AML-193 (cell line): ENCODE measurements around the gene MARF1.
"Not testable (repeated sequence)": the region's sequence is repeated elsewhere in the genome, so short reads cannot be mapped to it uniquely, and the experiment has no call there.

Experiments
- DNase-seq, 2 experiments: peaks; one replicate each; lab custom pipeline; 2025; lab: John Stamatoyannopoulos, UW

The MARF1 gene

DNA sequence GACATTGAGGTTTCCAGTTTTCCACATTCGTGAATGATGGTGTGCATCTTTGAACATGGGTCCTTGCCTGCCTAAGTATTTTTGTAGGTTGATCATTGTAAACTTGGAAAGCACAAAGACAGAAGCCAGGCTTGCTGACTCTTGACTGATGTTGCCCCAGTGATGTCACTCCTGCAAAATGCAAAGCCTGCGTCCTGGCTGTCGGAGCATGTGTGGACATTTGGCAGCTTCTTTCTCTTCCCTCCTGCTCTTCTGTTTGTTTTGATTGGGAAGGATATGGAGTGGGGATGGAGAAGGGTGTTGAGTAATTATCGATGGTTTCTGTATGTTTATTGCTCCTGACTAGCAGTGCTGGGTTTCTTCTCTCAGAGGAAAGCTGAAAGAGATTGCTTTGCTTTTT lies 10.3 kb upstream of the MARF1 start:
- DNase-seq: no peak

DNA sequence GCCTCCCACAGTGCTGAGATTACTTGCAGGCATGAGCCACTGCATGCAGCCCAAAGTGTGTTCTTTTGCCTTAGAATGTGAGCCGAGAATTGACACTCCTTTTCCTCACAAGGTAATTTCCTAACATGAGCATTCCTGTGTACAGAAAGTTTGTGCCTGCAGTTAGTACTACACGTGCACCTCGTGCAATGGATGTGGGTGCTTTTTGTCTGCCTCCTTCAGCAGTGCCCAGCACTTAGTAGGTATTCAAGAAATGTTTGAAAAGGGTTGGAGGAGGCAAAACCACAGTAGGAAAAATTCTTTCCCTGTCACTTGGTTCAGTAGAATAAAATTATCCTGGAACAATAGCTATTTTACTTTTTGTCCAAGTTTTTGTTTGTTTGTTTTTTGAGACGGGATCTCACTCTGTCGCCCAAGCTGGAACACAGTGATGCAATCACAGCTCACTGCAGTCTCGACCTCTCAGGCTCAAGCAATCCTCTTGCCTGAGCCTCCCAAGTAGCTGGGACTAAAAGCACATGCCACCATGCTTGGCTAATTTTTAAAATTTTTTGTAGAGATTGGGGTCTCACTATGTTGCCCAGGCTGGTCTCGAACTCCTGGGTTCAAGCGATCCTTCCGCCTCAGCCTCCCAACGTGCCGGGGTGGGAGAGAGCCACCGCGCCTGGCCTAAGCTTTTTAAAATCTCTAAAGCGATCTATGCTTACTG lies 9.5 kb upstream of the MARF1 start:
- no peak for DNase-seq

DNA sequence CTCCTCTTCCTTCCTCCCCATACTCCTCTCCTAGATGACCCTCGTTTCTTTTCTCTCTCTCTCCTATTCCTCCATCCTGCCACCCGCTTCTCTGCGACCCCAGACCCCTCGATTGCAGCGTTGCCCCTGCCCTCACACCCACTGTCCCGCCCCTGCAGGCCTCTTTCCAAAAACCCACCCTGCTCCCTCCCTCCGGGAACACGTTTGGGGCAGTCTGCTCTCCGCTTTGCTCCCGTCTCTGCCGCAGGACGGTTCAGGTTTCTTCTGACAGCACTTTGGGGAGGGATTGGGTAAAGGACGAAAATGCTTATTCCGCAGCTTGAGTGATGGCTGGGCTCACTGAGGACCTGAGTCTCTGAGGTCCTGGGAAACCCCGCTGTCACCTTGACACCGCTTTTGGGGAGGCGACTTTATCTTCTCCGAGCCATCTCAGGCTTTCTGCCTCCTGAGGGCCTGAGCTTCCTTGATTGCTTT lies 7.8 kb upstream of the MARF1 start:
- no peak for DNase-seq

DNA sequence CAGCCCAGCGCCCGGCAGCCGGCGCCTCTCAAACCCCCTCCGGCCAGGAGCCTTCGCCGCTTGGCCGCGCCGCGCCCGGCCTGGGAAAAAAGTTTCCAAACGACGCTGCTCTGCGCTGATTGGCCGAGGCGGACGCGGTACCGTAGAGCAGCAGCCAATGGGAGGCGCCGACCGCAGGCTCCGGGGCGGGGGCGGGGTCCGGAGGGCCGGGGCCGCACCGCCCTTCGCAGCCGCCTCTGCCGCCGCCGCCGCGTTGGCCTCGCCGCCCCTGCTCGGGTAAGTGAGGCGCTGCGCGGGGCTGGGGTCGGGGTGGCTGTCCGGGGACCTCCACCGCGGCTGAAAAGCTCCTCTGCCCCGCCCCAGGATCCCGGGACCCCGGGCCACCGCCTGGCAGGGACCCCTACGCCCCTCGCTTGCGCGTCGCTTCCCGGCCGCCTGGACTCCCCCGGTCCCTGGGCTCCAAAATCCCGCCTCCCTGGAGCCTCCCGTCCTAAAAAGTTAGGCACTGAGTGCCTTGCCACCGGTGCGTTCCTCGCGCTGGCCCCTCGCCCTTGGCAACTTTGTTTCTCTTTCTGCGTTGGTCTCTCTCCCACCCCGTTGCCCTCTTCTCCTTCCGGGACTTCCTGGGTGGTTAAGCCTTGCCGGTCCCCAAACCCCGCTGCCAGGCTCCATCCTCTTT lies 7.2 kb upstream of the MARF1 start, which contains the start of gene NDE1:
Gene NDE1, plus strand, starts transcription at position 227 of the 679 bp plus-strand sequence. CDS start 14,534 bp downstream, outside the sequence.
- DNase-seq: peak; percentile 87 to 89

DNA sequence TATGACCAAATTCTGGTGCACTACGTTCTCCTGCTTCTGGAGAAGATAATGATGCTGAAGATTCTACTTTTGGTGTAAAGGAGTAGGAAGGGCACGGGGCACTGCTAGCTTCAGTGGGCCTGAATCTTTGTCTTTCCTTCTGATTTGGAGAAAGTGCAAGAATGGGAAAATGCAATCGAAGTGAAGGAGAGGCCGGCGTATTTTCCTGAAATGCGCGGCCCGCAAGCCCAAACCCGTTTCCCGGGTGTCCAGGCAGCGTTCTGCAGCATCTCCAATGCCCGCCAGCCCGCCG lies 6.7 kb upstream of the MARF1 start:
- no peak for DNase-seq

DNA sequence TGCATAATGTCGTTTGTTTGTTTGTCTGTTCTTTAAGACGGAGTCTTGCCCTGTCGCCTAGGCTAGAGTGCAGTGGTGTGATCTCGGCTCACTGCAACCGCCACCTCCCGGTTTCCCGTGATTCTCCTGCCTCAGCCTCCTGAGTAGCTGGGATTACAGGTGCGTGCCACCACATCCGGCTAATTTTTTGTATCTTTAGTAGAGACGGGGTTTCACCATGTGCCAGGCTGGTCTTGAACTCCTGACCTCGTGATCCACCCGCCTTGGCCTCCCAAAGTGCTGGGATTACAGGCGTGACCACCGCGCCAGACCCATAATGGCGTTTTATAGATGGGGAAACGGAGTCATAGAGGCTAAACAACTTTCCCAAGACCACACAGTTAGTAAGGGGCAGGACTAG lies 6.4 kb upstream of the MARF1 start:
- DNase-seq: not testable (repeated sequence)

DNA sequence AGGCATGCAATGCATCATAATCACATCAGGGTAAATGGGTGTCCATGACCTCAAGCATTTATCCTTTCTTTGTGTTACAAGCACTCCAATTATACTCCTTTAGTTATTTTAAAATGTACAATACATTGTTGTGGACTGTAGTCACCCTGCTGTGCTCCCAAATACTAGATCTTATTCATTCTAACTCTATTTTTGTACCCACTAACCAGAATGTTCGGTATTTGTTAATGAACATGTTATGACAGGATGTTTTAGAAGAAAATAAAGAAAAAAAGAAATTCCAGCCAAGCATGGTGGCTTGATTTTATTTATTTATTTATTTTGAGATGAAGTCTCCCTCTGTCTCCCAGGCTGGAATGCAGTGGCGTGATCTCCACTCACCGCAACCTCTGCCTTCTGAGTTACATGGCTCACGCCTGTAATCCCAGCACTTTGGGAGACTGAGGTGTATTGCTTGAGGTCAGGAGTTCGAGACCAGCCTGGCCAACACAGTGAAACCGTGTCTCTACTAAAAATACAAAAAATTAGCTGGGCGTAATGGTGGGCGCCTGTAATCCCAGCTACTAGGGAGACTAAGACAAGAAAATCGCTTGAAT lies 5.3 kb upstream of the MARF1 start:
- no peak for DNase-seq

DNA sequence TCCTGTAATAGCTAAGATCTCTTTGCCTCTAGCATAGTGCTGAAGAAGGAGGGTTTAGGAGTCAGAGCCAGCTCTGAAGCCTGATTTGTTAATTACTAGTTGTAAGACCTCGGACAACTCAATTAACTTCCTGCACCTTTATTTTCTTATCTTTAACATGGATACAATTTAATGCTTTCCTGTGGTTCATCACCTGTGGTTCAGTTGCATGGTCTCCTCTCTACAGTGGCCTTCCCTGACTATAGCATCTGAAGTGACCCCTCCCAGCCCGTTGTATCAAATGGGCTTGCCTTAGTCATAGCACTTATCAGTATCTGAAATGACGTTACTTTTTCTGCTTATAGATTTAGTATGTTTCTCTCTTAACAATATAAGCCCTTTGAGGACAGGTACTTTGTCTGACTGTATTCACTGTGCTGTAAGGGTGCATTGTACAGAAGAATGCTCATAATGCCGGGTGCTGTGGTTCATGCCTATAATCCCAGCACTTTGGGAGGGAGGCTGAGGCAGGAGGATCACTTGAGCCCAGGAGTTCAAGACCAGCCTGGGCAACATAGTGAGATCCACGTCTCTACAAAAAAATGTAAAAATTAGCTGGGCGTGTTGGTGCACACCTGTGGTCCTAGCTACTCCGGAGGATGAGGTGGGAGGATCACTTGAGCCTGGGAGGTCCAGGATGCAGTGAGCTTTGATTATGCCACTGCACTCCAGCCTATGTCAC lies 4.5 kb upstream of the MARF1 start:
- DNase-seq: no peak

DNA sequence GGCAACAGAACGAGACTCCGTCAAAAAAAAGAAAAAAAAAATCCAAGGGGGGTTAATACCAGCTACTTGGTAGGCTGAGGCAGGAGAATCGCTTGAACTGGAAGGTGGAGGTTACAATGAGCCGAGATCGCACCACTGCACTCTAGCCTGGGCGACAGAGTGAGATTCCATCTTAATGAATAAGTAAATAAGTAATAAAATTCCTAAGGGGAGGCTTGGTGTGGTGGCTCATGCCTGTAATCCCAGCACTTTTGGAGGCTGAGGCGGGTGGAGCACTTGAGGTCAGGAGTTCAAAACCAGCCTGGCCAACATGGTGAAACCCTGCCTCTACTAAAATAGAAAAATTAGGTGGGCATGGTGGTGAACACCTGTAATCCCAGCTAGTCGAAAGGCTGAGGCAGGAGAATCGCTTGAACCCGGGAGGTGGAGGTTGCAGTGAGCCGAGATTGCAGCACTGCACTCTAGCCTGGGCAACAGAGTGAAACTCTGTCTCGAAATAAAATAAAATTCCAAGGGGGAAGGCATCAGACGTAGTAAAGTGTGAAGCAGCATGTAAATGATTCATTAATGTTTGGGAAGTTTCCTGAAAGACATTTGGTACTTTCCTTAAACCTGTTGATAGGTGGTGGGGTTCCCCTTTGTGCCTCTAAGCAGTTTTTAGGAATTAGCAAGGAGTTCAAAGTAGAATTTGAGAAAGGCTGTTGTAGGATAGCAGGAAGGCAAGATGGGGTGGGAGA lies 3.8 kb upstream of the MARF1 start:
- DNase-seq: not testable (repeated sequence)

DNA sequence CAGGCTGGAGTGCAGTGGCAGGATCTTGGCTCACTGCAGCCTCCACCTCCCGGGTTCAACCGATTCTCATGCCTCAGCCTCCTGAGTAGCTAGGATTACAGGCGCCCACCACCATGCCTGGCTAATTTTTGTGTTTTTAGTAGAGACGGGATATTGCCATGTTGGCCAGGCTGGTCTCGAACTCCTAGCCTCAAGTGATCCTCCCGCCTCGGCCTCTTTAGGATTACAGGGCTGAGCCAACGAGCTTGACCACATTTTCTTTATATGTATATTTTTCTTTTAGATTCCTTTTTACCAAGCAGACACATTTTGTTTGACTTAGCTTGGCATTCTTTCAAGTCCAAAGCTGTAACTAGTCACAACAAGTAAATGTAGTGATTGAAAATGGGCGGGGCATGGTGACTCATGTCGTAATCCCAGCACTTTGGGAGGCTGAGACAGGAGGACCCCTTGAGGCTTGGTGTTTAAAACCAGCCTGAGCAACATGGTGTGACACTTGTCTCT lies 2.1 kb upstream of the MARF1 start:
- not testable (repeated sequence) for DNase-seq

DNA sequence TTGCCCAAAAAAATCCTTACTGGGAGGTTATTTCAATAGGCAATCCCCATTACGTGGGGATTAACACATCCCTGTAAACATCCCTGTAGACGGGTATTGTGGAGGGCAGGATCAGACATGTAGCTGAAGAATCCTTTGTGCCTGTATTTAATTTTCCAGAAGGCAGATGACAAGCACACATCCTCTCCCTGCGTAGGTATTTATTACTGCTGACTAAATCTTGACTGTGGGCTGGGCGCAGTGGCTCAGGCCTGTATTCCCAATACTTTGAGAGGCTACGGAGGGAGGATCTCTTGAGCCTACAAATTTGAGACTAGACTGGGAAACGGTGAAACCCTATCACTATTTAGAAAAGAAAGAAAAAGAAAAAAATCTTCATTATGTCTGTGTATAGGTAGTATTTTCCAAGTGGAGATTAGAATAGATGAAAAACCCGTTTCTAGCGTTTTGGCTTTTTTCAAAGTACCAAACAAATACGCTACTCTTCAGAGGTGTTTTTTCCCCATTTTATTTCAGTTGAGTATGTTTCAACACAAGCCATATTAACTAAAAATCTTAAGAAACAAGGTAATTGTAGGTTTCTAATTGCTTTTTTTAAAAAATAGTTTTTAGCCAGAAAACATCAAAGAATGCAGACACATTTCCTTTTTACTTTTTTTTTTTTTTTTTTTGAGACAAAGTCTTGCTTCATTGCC lies 1.5 kb upstream of the MARF1 start:
- DNase-seq: no peak

DNA sequence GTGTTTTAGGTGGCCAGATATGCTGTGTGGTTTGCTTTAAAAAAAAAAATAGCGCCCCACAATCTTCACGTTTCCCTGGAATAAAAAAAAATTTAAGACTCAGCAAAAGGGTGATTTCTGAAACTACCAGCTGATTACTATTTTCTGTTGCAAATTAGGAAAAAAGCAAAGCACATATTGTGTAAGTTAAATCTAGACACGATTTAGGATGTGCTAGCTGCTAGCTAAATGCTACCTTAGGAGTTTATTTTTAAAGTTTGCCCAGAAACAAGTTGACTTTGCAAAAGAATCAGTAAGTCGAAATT lies 944 bp upstream of the MARF1 start:
- DNase-seq: no peak

DNA sequence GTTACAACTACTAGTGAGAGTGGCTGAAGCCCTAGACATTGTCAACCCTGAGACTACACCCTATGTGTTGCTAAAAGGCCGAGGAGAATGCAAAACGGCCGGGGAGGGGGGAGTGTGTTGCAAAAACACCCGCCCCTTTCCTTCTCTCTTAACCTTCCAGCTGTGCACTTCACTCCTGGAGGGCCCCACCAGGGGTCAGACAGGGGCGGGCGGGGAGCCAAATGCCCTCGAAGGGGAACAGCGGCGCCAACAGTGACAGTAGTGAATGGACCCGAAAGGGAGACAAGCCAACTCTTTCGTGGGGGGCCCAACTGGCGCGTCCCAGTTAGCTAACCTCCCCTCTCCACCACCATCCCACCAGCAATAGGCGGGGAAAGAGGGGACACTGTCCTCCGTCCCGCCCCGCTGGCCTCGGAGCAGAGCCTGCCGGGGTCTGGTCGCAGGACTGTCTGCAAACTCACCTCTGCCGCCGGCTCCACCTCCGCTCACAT lies 352 bp downstream of the MARF1 start:
- DNase-seq: peak; percentile 56 to 64

DNA sequence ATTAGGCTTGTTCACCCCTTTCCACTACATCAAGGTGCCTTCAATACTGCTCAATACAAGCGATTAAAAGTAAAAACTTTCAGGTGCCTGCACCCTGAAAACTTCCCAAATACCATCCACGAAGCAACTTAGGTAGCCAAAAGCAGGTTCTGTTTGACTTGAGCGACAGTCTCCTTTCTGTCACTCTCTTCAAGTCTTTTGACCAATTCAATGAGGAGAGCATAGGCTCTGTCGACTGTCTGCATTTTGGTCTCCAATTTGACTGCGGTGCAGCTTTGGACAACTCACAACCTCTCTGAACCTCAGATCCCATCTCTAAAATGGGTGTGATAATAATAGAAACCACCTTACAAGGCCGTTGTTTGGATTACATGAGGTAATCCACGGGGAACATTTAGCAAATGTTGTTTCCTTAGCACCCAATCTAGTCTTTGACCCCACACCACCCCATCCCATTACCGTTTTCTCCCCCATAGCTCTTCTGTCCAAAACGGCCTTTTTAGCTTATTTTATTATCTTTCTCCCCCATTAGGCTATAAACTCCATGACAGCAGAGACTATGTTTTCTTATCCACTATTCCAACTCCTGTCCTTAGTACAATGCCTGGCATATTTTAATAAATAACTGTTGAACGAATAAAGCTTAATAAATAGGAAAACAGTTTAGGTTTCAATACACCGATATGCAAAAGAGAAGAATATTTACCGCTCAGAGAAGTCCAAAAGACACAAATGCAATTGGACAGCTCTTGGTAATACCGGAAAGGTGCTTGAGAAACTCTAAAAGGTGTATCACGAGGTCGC lies 999 bp downstream of the MARF1 start:
- DNase-seq: no peak

DNA sequence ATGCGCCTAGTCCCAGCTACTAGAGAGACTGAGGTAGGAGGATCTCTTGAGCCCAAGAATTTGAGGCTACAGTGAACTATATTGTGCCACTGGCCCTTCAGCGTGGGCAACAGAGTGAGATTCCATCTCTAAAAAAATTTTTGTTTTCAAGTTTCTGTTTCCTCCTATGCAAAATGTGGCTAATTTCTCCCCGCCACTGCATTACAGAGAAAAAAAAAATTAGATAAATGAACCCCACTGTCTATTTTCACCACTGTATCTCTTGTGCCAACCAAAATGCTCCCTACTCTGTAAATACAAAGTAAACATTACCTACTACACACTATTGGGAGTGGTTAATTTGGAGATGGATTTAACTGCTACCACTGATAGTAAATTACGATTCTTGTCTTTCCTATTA lies 2.0 kb downstream of the MARF1 start:
- DNase-seq: no peak

DNA sequence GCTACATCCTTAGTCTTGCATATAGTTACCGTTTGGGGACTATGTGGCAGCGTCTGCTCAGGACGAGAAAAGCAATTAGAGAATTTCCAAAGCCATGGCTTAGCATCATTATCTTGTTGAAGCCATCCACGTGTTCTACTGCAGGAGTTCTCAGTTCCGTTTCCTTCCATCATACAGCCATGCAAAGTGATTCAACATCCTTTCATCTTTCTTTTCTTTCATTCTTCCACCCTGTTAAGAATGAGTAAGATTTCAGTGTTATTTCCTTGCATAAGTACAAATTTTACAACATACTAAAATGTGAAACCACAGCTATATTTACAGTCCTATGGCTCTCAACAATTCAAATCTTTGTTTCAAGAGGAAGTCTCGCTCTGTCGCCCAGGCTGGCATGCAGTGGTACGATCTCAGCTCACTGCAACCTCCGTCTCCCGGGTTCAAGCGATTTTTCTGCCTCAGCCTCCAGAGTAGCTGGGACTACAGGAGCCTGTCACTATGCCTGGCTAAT lies 3.8 kb downstream of the MARF1 start:
- DNase-seq: no peak

DNA sequence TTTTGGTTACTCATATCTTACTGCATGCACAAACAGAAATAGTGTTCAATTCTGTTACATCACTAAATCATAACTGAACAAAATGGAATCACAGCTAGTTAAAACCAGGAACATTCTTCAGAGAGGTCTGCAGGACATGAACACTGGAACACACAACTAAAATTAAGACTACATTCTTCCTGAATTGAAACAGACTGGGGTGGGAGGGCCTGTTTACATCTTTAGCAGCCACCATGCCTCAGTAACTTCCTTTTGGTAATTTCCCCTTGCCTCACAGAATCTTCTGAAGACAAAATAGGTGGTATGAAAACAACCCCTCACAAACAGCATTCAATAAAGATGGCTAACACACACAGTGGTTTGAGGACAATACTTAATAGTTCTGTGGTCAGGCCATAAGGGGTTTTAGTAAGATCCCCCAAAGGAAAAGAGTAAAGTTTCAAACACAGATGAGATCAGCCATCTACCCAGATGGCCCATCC lies 6.5 kb downstream of the MARF1 start:
- no peak for DNase-seq

DNA sequence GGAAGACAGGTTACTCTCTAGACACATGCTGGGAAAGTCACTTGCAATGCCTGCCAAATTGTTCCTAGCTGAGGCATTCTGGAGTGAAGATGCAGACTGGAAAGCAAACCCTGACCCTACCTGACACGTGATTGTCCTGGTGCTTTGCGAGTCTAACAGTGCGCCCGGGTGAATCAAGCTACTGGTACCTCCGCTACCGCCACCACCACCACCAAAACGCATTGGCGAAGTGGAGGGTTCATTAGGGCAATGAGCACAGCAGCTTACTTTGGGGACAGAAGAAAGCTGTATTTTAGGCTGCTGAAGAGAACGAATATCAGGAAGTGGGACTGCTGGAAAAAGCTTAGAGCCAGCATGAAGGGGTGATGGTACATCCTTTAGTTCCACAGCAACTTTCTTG lies 7.0 kb downstream of the MARF1 start:
- no peak for DNase-seq

DNA sequence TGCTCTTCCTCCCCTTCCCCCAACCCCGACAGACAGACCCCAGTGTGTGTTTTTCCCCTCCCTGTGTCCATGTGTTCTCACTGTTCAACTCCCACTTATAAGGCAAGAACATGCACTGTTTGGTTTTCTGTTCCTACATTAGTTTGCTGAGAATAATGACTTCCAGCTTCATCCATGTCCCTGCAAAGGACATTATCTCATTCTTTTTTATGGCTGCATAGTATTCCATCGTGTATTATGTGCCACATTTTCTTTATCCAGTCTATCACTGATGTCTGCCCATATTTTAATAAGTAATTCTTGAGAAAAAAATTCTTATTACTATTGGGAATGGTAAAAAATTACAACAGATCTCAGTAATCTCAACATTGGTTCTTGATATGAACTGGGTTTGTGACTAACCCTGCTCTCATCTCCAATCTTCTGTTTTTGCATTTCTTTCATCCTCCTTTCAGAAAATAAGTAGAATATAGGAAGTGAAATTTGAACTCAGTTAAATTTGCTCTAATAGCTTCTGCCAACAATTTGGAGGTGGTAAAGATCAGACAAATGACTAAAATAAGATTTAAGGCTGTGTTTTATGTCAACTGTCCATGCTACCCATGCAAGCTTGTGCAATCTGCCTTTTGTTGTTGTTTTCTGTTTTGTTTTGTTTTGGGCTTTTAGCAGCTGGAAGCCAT lies 11.1 kb downstream of the MARF1 start:
- no peak for DNase-seq
